HepG2 (cell line): Measurements from ENCODE around the gene RAC2. TPM values are rescaled to one million over a fixed set of nuclear protein-coding genes. Genes with fewer than 3 reads are reported as not detected.

Experiments used
- ASH2L ChIP-seq: fragments of 300-600, 200-600 bp; sonication (generic); IDR thresholded peaks from 2 replicates; pipeline ENCODE4 v1.7.0; 2017; ENCODE audit warnings: low read depth, mild to moderate bottlenecking, moderate library complexity, mixed read lengths, low read length; ENCODE audit not compliant: insufficient read length
- HINFP ChIP-seq: sonication (generic); formaldehyde crosslinking; IDR thresholded peaks from 2 replicates; pipeline ENCODE4 v1.4.0; 2020; ENCODE audit warnings: low read depth, mild to moderate bottlenecking, missing genetic modification reagents
- IRF1 ChIP-seq: sonication (generic); formaldehyde crosslinking; IDR thresholded peaks from 2 replicates; pipeline ENCODE4 v1.4.0; 2020; ENCODE audit warnings: low read depth, mild to moderate bottlenecking, missing genetic modification reagents
- KAT7 ChIP-seq: IDR thresholded peaks from 2 replicates; pipeline ENCODE4 v1.6.1; 2018; ENCODE audit warnings: borderline replicate concordance, missing compliant biosample characterization
- KDM2A ChIP-seq: sonication (generic); formaldehyde crosslinking; IDR thresholded peaks from 2 replicates; pipeline ENCODE4 v1.4.0; 2020; ENCODE audit warnings: low read depth, missing genetic modification reagents, borderline replicate concordance
- KLF6 ChIP-seq: IDR thresholded peaks from 2 replicates; pipeline ENCODE4 v1.8.0; 2016; ENCODE audit warnings: missing biosample characterization, missing genetic modification reagents
- LRRFIP1 ChIP-seq: sonication (generic); formaldehyde crosslinking; conservative IDR thresholded peaks from 2 replicates; pipeline ENCODE4 v1.4.0; 2020; ENCODE audit warnings: missing genetic modification reagents
- STAT6 ChIP-seq: sonication (generic); formaldehyde crosslinking; IDR thresholded peaks from 2 replicates; pipeline ENCODE4 v1.4.0; 2020; ENCODE audit warnings: missing genetic modification reagents, mild to moderate bottlenecking, borderline replicate concordance
- TEAD3 ChIP-seq: optimal IDR thresholded peaks from 2 replicates; pipeline ENCODE3; 2016; ENCODE audit warnings: borderline replicate concordance
- TOE1 ChIP-seq: sonication (generic); formaldehyde crosslinking; IDR thresholded peaks from 2 replicates; pipeline ENCODE4 v1.4.0; 2020; ENCODE audit warnings: mild to moderate bottlenecking, missing genetic modification reagents
- YEATS4 ChIP-seq: sonication (generic); formaldehyde crosslinking; IDR thresholded peaks from 2 replicates; pipeline ENCODE4 v1.4.0; 2020; ENCODE audit warnings: missing genetic modification reagents, borderline replicate concordance
- ZFP91 ChIP-seq: sonication (generic); formaldehyde crosslinking; IDR thresholded peaks from 2 replicates; pipeline ENCODE4 v1.9.0; 2022; ENCODE audit warnings: missing genetic modification reagents, mild to moderate bottlenecking, borderline replicate concordance
- ZNF12 ChIP-seq: sonication (generic); formaldehyde crosslinking; IDR thresholded peaks from 2 replicates; pipeline ENCODE4 v1.5.0; 2020; ENCODE audit warnings: missing genetic modification reagents
- ZNF331 ChIP-seq: sonication (generic); formaldehyde crosslinking; IDR thresholded peaks from 2 replicates; pipeline ENCODE4 v1.4.0; 2020; ENCODE audit warnings: missing genetic modification reagents
- ZNF772 ChIP-seq: sonication (generic); formaldehyde crosslinking; IDR thresholded peaks from 2 replicates; pipeline ENCODE4 v1.5.0; 2020; ENCODE audit warnings: mild to moderate bottlenecking, missing genetic modification reagents
- ZNF839 ChIP-seq: sonication (generic); formaldehyde crosslinking; IDR thresholded peaks from 2 replicates; pipeline ENCODE4 v1.4.0; 2020; ENCODE audit warnings: missing genetic modification reagents, mild to moderate bottlenecking, borderline replicate concordance
- polyA plus RNA-seq, 8 experiments: library from polyadenylated mRNA; depleted of rRNA in 3 of 8; stranded (reverse) in 7 of 8; unstranded in 1 of 8; fragments of >200 nt; fragmentation: Illumina TruSeq in 4 of 8; extraction: Trizol in 4 of 8; gene quantifications; 2 replicates each; pipeline versions ENCODE4 v1.2.1 to v1.2.3, GENCODE V29; 2011 to 2016; ENCODE audit warnings: low read depth in 4 of 8, missing spikeins in 1 of 8, mixed read lengths in 1 of 8; ENCODE audit not compliant: insufficient read depth in 1 of 8
- total RNA-seq, 5 experiments: library from RNA; depleted of rRNA; stranded (reverse); fragments of >200 nt; fragmentation: Illumina TruSeq; extraction: Trizol; gene quantifications; 2 replicates each; pipeline ENCODE4 v1.2.3, GENCODE V29; 2016; ENCODE audit warnings: low read depth in 1 of 5

Gene RAC2
- total and polyA plus RNA-seq, 2 of the 13 experiments (the other 11 are each of a cell fraction or from before 2014, with no cell fraction given), result 0.73 TPM; not detected in 1

- TF ChIP-seq IRF1 (no peak), TEAD3 (peak; percentile 65), ZFP91 (0 out of 2 replicates have a peak, but pooled peaks have one; percentile 82), KDM2A (no peak), ZNF331 (0 out of 2 replicates have a peak, but pooled peaks have one; percentile 6), HINFP (CRISPR knock-in tag) (no peak), LRRFIP1 (CRISPR knock-in tag) (no peak), ZNF839 (CRISPR knock-in tag) (no peak), KLF6 (CRISPR knock-in tag) (no peak), STAT6 (CRISPR knock-in tag) (no peak), TOE1 (no peak), YEATS4 (CRISPR knock-in tag) (no peak), ZNF12 (CRISPR knock-in tag) (peak; percentile 60; the same call in 1 of the 2 replicates), KAT7 (no peak), ASH2L (peak; percentile 7), ZNF772 (CRISPR knock-in tag) (no peak)
Observed at GRCh38 chr22:37178350-37179125, 65.5 kb downstream of the RAC2 start (continued).
